Measurements from ENCODE around the gene DOCK8. TPM values are rescaled to one million over a fixed set of nuclear protein-coding genes. Genes with fewer than 3 reads are reported as not detected.

The DOCK8 gene
- total and polyA plus RNA-seq, 2 experiments from 2014 or later: not detected

- WGBS, 2 experiments (ENCODE audit: low coverage in 1 of 2, low lambda C conversion rate in 2 of 2, missing lambda C conversion rate in 2 of 2): 24 to 28% methylated on average over 4 of the region's 4 CpGs
Measured at GRCh38 chr9:343773-344172, 129.1 kb downstream of the DOCK8 start.

GRCh38 chr9:346111-346571 is 131.5 kb downstream of the DOCK8 start:
- H3K4me1 ChIP-seq (ENCODE audit: insufficient read depth): no peaks in the 10 kb centered on the region
- no peak overlapping the region for H2AFZ ChIP-seq
- no peak overlapping the region for H3K4me2 ChIP-seq (ENCODE audit: unreplicated experiment)
- no peaks in the 10 kb centered on the region for H3F3A ChIP-seq (ENCODE audit: insufficient read depth)
- peaks cover 9% of the 10 kb centered on the region for H3K27me3 ChIP-seq (replicated peaks; ENCODE audit: insufficient read depth)
- H3K9me3 ChIP-seq (ENCODE audit: low read depth): no peaks in the 10 kb centered on the region
- no peak overlapping the region for H3K27ac ChIP-seq
- H4K20me1 ChIP-seq (ENCODE audit: insufficient read depth): no peaks in the 10 kb centered on the region
- H3K9ac ChIP-seq: no peak overlapping the region
- no peak overlapping the region for H3K4me3 ChIP-seq
- DNase-seq: no peak
- H3K9me2 ChIP-seq (ENCODE audit: insufficient read depth): no peaks in the 10 kb centered on the region
- WGBS, 2 experiments (ENCODE audit: low coverage in 1 of 2, low lambda C conversion rate in 2 of 2, missing lambda C conversion rate in 2 of 2): 24 to 25% methylated on average over 8 of the region's 8 CpGs
- H3K36me3 ChIP-seq (ENCODE audit: low read depth): no peaks in the 10 kb centered on the region
- no peaks in the 10 kb centered on the region for H3K79me2 ChIP-seq (ENCODE audit: insufficient read depth)
- no peak for TF ChIP-seq EZH2phosphoT487 (IDR thresholded peaks at IDR 0.05; ENCODE audit: insufficient read depth, low read depth)
- no peak for TF ChIP-seq EZH2 (IDR thresholded peaks at IDR 0.05; ENCODE audit: insufficient read depth, poor library complexity, severe bottlenecking)
- in situ Hi-C loops (cut with MboI): no loop called here

More at GRCh38 chr9:343773-344172, 129.1 kb downstream of the DOCK8 start:
- Histone ChIP-seq H3K79me2 (ENCODE audit: insufficient read depth) (no peaks in the 10 kb centered on the region), H3K4me2 (ENCODE audit: unreplicated experiment) (no peak overlapping the region), H4K20me1 (ENCODE audit: insufficient read depth) (no peaks in the 10 kb centered on the region), H3K4me1 (ENCODE audit: insufficient read depth) (no peaks in the 10 kb centered on the region), H3F3A (ENCODE audit: insufficient read depth) (no peaks in the 10 kb centered on the region), H3K9me2 (ENCODE audit: insufficient read depth) (no peaks in the 10 kb centered on the region), H3K36me3 (ENCODE audit: low read depth) (no peaks in the 10 kb centered on the region), H3K9ac (no peak overlapping the region), H3K27me3 (replicated peaks; ENCODE audit: insufficient read depth) (peaks cover 14% of the 10 kb centered on the region), H3K4me3 (no peak overlapping the region), H3K9me3 (ENCODE audit: low read depth) (no peaks in the 10 kb centered on the region), H2AFZ (no peak overlapping the region), H3K27ac (no peak overlapping the region)
- no peak for TF ChIP-seq EZH2phosphoT487 (IDR thresholded peaks at IDR 0.05; ENCODE audit: insufficient read depth, low read depth)
- TF ChIP-seq EZH2 (IDR thresholded peaks at IDR 0.05; ENCODE audit: insufficient read depth, poor library complexity, severe bottlenecking): no peak
- DNase-seq: no peak
- in situ Hi-C loops (cut with MboI): no loop called here

GRCh38 chr9:347667-348292 is 133.1 kb downstream of the DOCK8 start:
- H3K27me3 ChIP-seq (replicated peaks; ENCODE audit: insufficient read depth): peaks cover 9% of the 10 kb centered on the region
- no peaks in the 10 kb centered on the region for H3K36me3 ChIP-seq (ENCODE audit: low read depth)
- H4K20me1 ChIP-seq (ENCODE audit: insufficient read depth): no peaks in the 10 kb centered on the region
- H2AFZ ChIP-seq: no peak overlapping the region
- DNase-seq: peak; percentile 55
- H3K79me2 ChIP-seq (ENCODE audit: insufficient read depth): no peaks in the 10 kb centered on the region
- no peak overlapping the region for H3K9ac ChIP-seq
- in situ Hi-C loops (cut with MboI): no loop called here
- TF ChIP-seq EZH2 (IDR thresholded peaks at IDR 0.05; ENCODE audit: insufficient read depth, poor library complexity, severe bottlenecking) (no peak), EZH2phosphoT487 (IDR thresholded peaks at IDR 0.05; ENCODE audit: insufficient read depth, low read depth) (no peak)
- no peak overlapping the region for H3K27ac ChIP-seq
- no peak overlapping the region for H3K4me3 ChIP-seq
- H3K9me2 ChIP-seq (ENCODE audit: insufficient read depth): no peaks in the 10 kb centered on the region
- H3K4me1 ChIP-seq (ENCODE audit: insufficient read depth): no peaks in the 10 kb centered on the region
- no peaks in the 10 kb centered on the region for H3K9me3 ChIP-seq (ENCODE audit: low read depth)
- no peak overlapping the region for H3K4me2 ChIP-seq (ENCODE audit: unreplicated experiment)
- 14 to 15% methylated on average over 9 of the region's 9 CpGs for WGBS, 2 experiments (ENCODE audit: low coverage in 1 of 2, low lambda C conversion rate in 2 of 2, missing lambda C conversion rate in 2 of 2)
- no peaks in the 10 kb centered on the region for H3F3A ChIP-seq (ENCODE audit: insufficient read depth)

- no peak overlapping the region for H2AFZ ChIP-seq
- H4K20me1 ChIP-seq (ENCODE audit: insufficient read depth): no peaks in the 10 kb centered on the region
- no peaks in the 10 kb centered on the region for H3F3A ChIP-seq (ENCODE audit: insufficient read depth)
- no peak for DNase-seq
- no peaks in the 10 kb centered on the region for H3K9me2 ChIP-seq (ENCODE audit: insufficient read depth)
- no peaks in the 10 kb centered on the region for H3K36me3 ChIP-seq (ENCODE audit: low read depth)
- peaks cover 15% of the 10 kb centered on the region for H3K27me3 ChIP-seq (replicated peaks; ENCODE audit: insufficient read depth)
- no peaks in the 10 kb centered on the region for H3K79me2 ChIP-seq (ENCODE audit: insufficient read depth)
- H3K27ac ChIP-seq: no peak overlapping the region
- no peak overlapping the region for H3K4me3 ChIP-seq
- in situ Hi-C loops (cut with MboI): no loop called here
- no peak overlapping the region for H3K4me2 ChIP-seq (ENCODE audit: unreplicated experiment)
- H3K9ac ChIP-seq: no peak overlapping the region
- H3K4me1 ChIP-seq (ENCODE audit: insufficient read depth): no peaks in the 10 kb centered on the region
- WGBS, 2 experiments (ENCODE audit: low coverage in 1 of 2, low lambda C conversion rate in 2 of 2, missing lambda C conversion rate in 2 of 2): 34 to 46% methylated on average over 7 of the region's 7 CpGs
- H3K9me3 ChIP-seq (ENCODE audit: low read depth): no peaks in the 10 kb centered on the region
- TF ChIP-seq EZH2 (IDR thresholded peaks at IDR 0.05; ENCODE audit: insufficient read depth, poor library complexity, severe bottlenecking): no peak
- TF ChIP-seq EZH2phosphoT487 (IDR thresholded peaks at IDR 0.05; ENCODE audit: insufficient read depth, low read depth): no peak
Measured at GRCh38 chr9:350384-350783, 135.7 kb downstream of the DOCK8 start.

All from GM23248 (cell line).